Neural cell (in vitro differentiated cells): ENCODE measurements around the gene HIBCH. TPM values are rescaled to one million over a fixed set of nuclear protein-coding genes. Genes with fewer than 3 reads are reported as not detected.

Experiments
- H2AFZ ChIP-seq: fragments of 200-600, 300-800 bp; sonication (generic), shearing (Covaris generic); 2 replicates; pipeline ENCODE4 v1.6.0; 2014; ENCODE audit warnings: low read depth, mild to moderate bottlenecking, antibody characterized with exemption, low read length, moderate library complexity
- H3F3A ChIP-seq: fragments of 200-600 bp; shearing (Covaris generic); 2 replicates; pipeline ENCODE4 v1.6.1; 2016; ENCODE audit warnings: mild to moderate bottlenecking, moderate library complexity, mixed read lengths, antibody characterized with exemption, low read length; ENCODE audit not compliant: insufficient read depth, poor library complexity, severe bottlenecking
- H3K27ac ChIP-seq: fragments of 200-600, 300-800 bp; sonication (generic), shearing (Covaris generic); 2 replicates; pipeline ENCODE4 v1.5.1; 2014; ENCODE audit warnings: mild to moderate bottlenecking, low read length, moderate library complexity
- H3K27me3 ChIP-seq: fragments of 300-800, 200-600 bp; sonication (generic), shearing (Covaris generic); 2 replicates; pipeline ENCODE4 v1.6.0; 2014; ENCODE audit warnings: mild to moderate bottlenecking, low read depth, low read length, moderate library complexity; ENCODE audit not compliant: insufficient read depth
- H3K36me3 ChIP-seq: fragments of 300-800, 200-600 bp; sonication (generic), shearing (Covaris generic); 2 replicates; pipeline ENCODE4 v1.5.1; 2014; ENCODE audit warnings: mild to moderate bottlenecking, antibody characterized with exemption, low read length, moderate library complexity; ENCODE audit not compliant: insufficient read depth
- H3K4me2 ChIP-seq: fragments of 300-800, 200-600 bp; sonication (generic), shearing (Covaris generic); 2 replicates; pipeline ENCODE4 v1.6.0; 2014; ENCODE audit warnings: mild to moderate bottlenecking, low read length
- H3K4me3 ChIP-seq: fragments of 300-800, 200-600 bp; sonication (generic), shearing (Covaris generic); 2 replicates; pipeline ENCODE4 v1.5.1; 2014; ENCODE audit warnings: mild to moderate bottlenecking, low read length, moderate library complexity
- H3K79me2 ChIP-seq: fragments of 200-600 bp; shearing (Covaris generic); replicated peaks from 2 replicates; pipeline ENCODE4 v1.6.0; 2014; ENCODE audit warnings: mild to moderate bottlenecking, low read length, moderate library complexity; ENCODE audit not compliant: insufficient read depth
- H3K9ac ChIP-seq: fragments of 300-800, 200-600 bp; sonication (generic), shearing (Covaris generic); 2 replicates; pipeline ENCODE4 v1.6.1; 2016; ENCODE audit warnings: mild to moderate bottlenecking, low read length, mixed read lengths
- H3K9me2 ChIP-seq: fragments of 200-600 bp; shearing (Covaris generic); 2 replicates; pipeline ENCODE4 v1.6.1; 2016; ENCODE audit warnings: mild to moderate bottlenecking, low read length, mixed read lengths; ENCODE audit not compliant: insufficient read depth
- H3K9me3 ChIP-seq: fragments of 200-600, 300-800 bp; sonication (generic), shearing (Covaris generic); 2 replicates; pipeline ENCODE4 v1.6.1; 2016; ENCODE audit warnings: mild to moderate bottlenecking, mixed run types, low read length, moderate library complexity, mixed read lengths
- H4K20me1 ChIP-seq: fragments of 200-600 bp; shearing (Covaris generic); 2 replicates; pipeline ENCODE4 v1.6.1; 2016; ENCODE audit warnings: mild to moderate bottlenecking, mixed run types; ENCODE audit not compliant: insufficient read depth
- CTCF ChIP-seq: fragments of 450-650 bp; IDR thresholded peaks from 2 replicates; pipeline ENCODE4 v1.5.1; 2014; ENCODE audit warnings: antibody characterized with exemption, mild to moderate bottlenecking, moderate library complexity; ENCODE audit not compliant: poor library complexity, severe bottlenecking
- EP300 ChIP-seq: fragments of 450-650 bp; conservative IDR thresholded peaks from 2 replicates; pipeline ENCODE4 v1.6.1; 2014; ENCODE audit warnings: antibody characterized with exemption, mild to moderate bottlenecking, moderate library complexity; ENCODE audit not compliant: poor library complexity, severe bottlenecking
- EZH2 ChIP-seq: fragments of 200-600, 300-800 bp; shearing (Covaris generic), sonication (generic); IDR thresholded peaks from 2 replicates; pipeline ENCODE4 v1.6.1; 2014; ENCODE audit warnings: antibody characterized with exemption, low read length, borderline replicate concordance, mild to moderate bottlenecking; ENCODE audit not compliant: insufficient read depth, poor library complexity, severe bottlenecking
- MXI1 ChIP-seq: fragments of 450-650 bp; conservative IDR thresholded peaks from 2 replicates; pipeline ENCODE4 v1.6.1; 2014; ENCODE audit warnings: antibody characterized with exemption, mild to moderate bottlenecking; ENCODE audit not compliant: poor library complexity, severe bottlenecking
- POLR2AphosphoS5 ChIP-seq: IDR thresholded peaks from 2 replicates; pipeline ENCODE4 v1.6.1; 2012
- RAD21 ChIP-seq: fragments of 450-650 bp; conservative IDR thresholded peaks from 2 replicates; pipeline ENCODE4 v1.6.1; 2014; ENCODE audit warnings: antibody characterized with exemption, mild to moderate bottlenecking, moderate library complexity
- REST ChIP-seq: IDR thresholded peaks from 2 replicates; pipeline ENCODE4 v1.6.1; 2012; ENCODE audit warnings: borderline replicate concordance
- SMC3 ChIP-seq: fragments of 450-650 bp; conservative IDR thresholded peaks from 2 replicates; pipeline ENCODE4 v1.6.1; 2014; ENCODE audit warnings: antibody characterized with exemption, mild to moderate bottlenecking, moderate library complexity; ENCODE audit not compliant: poor library complexity
- TAF1 ChIP-seq: IDR thresholded peaks from 2 replicates; pipeline ENCODE4 v1.6.1; 2012; ENCODE audit warnings: low read depth
- polyA plus RNA-seq: library from polyadenylated mRNA; depleted of rRNA; stranded (reverse); fragments of >200 nt; gene quantifications from 2 replicates; pipeline ENCODE4 v1.2.3, GENCODE V29; 2014

Gene HIBCH
- polyA plus RNA-seq, 1 donor from 2014 or later: 17.8 TPM

DNA sequence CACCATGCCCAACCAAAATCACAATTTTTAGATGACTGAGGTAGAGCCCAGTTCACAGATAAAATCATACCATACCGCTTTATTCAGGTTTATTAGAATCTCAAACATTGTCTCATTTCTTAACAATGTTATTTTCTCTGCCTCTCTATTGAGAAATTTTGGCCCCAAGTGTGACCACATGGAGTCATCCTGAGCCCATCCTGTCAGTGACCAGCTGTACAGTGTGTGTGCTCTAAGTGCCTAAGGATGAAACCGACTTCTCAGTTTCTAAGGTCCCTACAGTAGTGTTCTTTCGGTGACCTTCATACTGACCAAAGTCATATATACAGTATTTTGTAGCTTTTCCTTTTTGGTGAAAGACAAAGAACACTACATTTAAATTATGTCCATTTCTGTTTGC is 133.4 kb downstream of the HIBCH start:
- Histone ChIP-seq H3F3A (no peaks in the 10 kb centered on the region), H3K36me3 (no peaks in the 10 kb centered on the region), H3K27ac (no peak overlapping the region), H3K27me3 (no peaks in the 10 kb centered on the region), H3K9me2 (no peaks in the 10 kb centered on the region), H3K4me2 (no peak overlapping the region), H3K79me2 (no peaks in the 10 kb centered on the region), H3K4me3 (no peak overlapping the region), H2AFZ (no peak overlapping the region), H3K9ac (no peak overlapping the region), H3K9me3 (no peaks in the 10 kb centered on the region), H4K20me1 (no peaks in the 10 kb centered on the region)
- TF ChIP-seq EZH2 (no peak), EP300 (no peak), REST (no peak), TAF1 (no peak), RAD21 (no peak), CTCF (no peak), POLR2AphosphoS5 (no peak), MXI1 (no peak), SMC3 (no peak)

DNA sequence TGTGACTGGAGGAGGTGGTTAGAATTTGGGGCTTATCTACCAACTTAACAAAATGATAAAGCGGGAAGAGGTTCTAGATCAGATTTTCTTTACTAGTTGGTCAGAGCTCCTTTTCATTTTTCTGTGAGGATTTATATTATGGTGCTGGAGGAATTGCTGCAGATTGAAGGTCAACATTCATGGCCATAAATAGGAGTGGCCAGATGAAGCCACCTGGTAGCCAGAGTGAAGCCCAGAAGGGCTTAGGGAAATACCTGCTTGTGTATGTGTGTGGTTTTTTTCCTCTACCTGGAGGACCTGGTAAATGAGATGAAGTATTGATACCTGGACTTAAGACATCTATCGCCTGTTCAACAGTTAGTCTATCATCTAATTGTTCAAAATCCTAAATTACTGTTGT is 134.2 kb downstream of the HIBCH start:
- Histone ChIP-seq H3K27me3 (peaks cover 1% of the 10 kb centered on the region), H3K9ac (no peak overlapping the region), H2AFZ (no peak overlapping the region), H3K79me2 (no peaks in the 10 kb centered on the region), H3K4me2 (no peak overlapping the region), H3K9me2 (no peaks in the 10 kb centered on the region), H4K20me1 (no peaks in the 10 kb centered on the region), H3K9me3 (no peaks in the 10 kb centered on the region), H3K36me3 (no peaks in the 10 kb centered on the region), H3F3A (no peaks in the 10 kb centered on the region), H3K27ac (no peak overlapping the region), H3K4me3 (no peak overlapping the region)
- no peak for TF ChIP-seq REST
- no peak for TF ChIP-seq MXI1
- TF ChIP-seq EZH2: no peak
- no peak for TF ChIP-seq RAD21
- no peak for TF ChIP-seq CTCF
- no peak for TF ChIP-seq EP300
- TF ChIP-seq POLR2AphosphoS5: no peak
- TF ChIP-seq SMC3: no peak
- TF ChIP-seq TAF1: no peak
